NB4 (cell line): Measurements from ENCODE around the gene DPH6.

Experiments
- MYC ChIP-seq: IDR thresholded peaks from 2 replicates; pipeline ENCODE4 v1.6.1; 2011; ENCODE audit warnings: low read depth, low read length
- POLR2A ChIP-seq: IDR thresholded peaks from 2 replicates; pipeline ENCODE4 v1.6.1; 2011; ENCODE audit warnings: mild to moderate bottlenecking; ENCODE audit not compliant: insufficient read length; ENCODE audit errors: extremely low read depth
- TF ChIP-seq, protein P1 (sequence below): IDR thresholded peaks from one replicate; pipeline ENCODE4 v1.5.1; 2012; ENCODE audit warnings: low read depth, low read length

DNA sequence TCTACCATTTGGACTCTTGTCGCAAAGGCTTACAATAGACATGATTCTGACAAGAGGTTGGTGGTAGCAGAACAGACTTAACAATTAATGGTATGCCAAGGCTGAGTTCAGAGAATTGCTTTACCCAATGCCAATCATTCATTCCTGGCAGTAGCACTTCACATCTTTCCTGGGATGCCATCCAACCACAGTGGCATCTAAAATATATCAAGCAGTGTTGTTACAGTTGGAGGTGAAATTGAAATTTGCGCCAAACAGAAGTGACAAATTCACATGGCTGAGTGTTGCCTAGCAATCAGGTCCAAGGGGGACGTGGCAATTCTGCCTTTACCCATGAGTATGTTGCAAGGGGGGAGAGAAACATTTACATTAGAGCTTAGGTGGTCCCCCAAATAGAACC is 21.0 kb upstream of the DPH6 start:
- TF ChIP-seq, protein P1, sequence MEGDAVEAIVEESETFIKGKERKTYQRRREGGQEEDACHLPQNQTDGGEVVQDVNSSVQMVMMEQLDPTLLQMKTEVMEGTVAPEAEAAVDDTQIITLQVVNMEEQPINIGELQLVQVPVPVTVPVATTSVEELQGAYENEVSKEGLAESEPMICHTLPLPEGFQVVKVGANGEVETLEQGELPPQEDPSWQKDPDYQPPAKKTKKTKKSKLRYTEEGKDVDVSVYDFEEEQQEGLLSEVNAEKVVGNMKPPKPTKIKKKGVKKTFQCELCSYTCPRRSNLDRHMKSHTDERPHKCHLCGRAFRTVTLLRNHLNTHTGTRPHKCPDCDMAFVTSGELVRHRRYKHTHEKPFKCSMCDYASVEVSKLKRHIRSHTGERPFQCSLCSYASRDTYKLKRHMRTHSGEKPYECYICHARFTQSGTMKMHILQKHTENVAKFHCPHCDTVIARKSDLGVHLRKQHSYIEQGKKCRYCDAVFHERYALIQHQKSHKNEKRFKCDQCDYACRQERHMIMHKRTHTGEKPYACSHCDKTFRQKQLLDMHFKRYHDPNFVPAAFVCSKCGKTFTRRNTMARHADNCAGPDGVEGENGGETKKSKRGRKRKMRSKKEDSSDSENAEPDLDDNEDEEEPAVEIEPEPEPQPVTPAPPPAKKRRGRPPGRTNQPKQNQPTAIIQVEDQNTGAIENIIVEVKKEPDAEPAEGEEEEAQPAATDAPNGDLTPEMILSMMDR: no peak
- TF ChIP-seq POLR2A: no peak
- no peak for TF ChIP-seq MYC
